ENCODE data around the gene NOXO1.

DNA sequence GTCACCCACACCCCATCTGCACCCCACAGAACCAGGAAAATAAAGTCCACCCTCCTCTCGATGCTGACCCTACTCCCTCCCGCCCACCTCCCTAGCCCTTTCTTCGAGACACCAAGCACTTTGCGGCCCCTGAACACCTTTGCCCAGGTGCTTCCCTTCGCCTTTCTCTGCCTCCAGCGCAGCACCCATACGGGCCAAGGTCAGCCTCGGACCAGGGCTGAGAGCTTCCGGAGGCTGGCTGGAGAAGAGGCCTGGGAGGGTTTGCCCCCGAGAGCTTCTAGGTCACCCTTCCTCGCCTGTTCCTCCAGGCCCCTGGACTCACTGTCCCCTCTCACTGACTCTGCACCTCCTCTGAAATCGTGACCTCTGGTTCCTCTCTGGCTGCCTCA is 42.8 kb upstream of the NOXO1 start:
- TF ChIP-seq FOS (IDR thresholded peaks at IDR 0.05; ENCODE audit: borderline replicate concordance, insufficient read depth, low read length), result no peak
- TF ChIP-seq POLR2A (IDR thresholded peaks at IDR 0.05; ENCODE audit: low read depth, low read length), result no peak
- TF ChIP-seq, protein P1, sequence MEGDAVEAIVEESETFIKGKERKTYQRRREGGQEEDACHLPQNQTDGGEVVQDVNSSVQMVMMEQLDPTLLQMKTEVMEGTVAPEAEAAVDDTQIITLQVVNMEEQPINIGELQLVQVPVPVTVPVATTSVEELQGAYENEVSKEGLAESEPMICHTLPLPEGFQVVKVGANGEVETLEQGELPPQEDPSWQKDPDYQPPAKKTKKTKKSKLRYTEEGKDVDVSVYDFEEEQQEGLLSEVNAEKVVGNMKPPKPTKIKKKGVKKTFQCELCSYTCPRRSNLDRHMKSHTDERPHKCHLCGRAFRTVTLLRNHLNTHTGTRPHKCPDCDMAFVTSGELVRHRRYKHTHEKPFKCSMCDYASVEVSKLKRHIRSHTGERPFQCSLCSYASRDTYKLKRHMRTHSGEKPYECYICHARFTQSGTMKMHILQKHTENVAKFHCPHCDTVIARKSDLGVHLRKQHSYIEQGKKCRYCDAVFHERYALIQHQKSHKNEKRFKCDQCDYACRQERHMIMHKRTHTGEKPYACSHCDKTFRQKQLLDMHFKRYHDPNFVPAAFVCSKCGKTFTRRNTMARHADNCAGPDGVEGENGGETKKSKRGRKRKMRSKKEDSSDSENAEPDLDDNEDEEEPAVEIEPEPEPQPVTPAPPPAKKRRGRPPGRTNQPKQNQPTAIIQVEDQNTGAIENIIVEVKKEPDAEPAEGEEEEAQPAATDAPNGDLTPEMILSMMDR (IDR thresholded peaks at IDR 0.05; ENCODE audit: extremely low read depth in 1 of 2, insufficient read depth in 1 of 2, low read depth in 1 of 2, low read length in 2 of 2), result no peak
- TF ChIP-seq POLR2AphosphoS5 (IDR thresholded peaks at IDR 0.05; ENCODE audit: insufficient read depth, low read depth, low read length), result no peak
- no peak for TF ChIP-seq JUN (IDR thresholded peaks at IDR 0.05; ENCODE audit: borderline replicate concordance, insufficient read depth, insufficient read length, low read depth)
- TF ChIP-seq EZH2 (IDR thresholded peaks at IDR 0.05; ENCODE audit: borderline replicate concordance, low read depth, low read length, severe bottlenecking), result no peak
- TF ChIP-seq, protein P2, sequence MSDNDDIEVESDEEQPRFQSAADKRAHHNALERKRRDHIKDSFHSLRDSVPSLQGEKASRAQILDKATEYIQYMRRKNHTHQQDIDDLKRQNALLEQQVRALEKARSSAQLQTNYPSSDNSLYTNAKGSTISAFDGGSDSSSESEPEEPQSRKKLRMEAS (IDR thresholded peaks at IDR 0.05; ENCODE audit: insufficient read depth, insufficient read length), result no peak

Measured in endothelial cell of umbilical vein (primary cell).